NCI-H128 (cell line): ENCODE measurements around the gene PAM.

Source experiments
- DNase-seq: peaks from one replicate; lab custom pipeline; 2025; ENCODE audit not compliant: unreplicated experiment; lab: John Stamatoyannopoulos, UW

The PAM gene

DNA sequence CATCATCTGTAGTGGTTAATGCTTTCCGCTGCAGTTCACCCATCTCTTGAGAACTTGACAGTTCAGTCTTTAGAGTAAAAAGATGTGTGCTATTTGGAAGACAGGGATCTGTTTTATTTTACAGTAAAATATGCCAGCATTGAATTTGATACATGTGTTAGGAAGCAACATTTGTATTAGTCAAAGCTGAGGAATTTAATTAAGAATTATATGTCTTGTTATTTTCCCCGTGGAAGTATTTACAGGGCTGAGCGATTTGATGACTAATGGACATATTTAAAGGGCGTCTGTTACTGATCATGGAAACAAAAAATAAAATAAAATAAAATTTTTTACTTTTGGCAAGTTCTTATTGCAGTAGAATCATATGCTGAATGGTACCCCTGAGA is 101.3 kb downstream of the PAM start:
- no peak for DNase-seq

DNA sequence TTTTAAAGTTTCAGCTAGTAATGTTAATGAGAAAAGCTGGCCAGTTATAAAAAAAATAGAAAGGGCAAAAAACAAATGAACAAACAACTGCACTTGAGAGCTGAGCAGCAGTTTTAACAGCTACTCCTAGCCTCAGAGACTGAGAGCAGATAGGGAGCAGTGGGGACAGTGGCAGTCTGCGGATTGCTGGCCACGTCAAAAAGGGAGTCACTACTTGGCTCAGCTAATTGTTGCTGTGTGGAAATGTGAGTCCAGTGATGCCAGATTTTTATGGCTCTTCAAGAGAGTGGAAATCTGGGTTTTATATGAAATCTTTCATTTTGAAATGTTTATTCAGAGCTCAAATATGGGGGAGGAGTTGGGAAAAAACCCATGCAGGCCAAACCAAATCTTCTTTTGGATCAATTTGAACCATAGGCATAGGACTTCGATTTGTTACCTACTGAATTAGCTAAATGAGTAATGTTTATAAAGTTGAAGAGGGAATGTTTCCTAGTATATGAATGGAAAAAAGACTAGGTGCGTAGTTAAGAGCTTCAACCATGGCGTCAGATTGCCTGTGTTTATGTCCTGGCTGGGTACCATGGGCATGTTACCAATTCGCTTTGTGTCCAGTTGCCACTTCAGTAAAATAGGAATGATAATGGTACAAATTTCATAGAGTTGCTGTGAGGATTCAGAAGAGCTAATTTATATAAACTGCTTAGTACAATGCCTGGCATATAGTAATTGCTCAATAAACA is 102.1 kb downstream of the PAM start:
- DNase-seq: no peak

DNA sequence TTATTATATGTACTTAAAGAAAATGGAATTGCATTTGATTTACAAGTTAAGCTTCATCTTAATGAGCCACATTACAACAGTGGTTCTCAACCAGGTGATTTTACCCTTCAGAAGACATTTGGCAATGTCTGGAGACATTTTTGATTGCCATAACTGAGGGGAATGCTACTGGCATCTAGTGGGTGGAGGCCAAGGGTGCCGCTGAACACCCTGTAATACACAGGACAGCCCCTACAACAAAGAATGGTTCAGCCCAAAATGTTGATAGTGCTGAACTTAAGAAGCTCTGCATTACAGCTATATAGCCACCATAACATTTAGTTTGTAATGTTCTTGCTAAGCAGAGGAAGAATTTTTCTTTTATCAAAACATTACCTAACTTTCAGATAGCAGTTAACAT is 103.1 kb downstream of the PAM start:
- DNase-seq: no peak

DNA sequence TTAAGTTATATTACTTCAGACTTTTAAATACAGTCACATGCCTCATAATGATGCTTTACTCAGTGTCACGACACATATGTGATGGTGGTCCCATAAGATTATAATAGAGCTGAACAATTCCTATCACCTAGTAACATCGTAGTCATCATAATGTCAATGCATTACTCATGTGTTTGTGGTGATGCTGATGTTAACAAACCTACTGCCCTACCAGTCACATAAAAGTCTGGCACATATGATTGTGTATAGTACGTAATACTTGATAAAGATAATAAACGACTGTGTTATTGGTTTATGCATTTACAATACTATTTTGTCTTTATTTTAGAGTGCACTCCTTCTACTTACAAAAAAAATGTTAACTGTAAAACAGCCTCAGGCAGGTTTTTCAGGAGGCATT is 103.7 kb downstream of the PAM start:
- no peak for DNase-seq

DNA sequence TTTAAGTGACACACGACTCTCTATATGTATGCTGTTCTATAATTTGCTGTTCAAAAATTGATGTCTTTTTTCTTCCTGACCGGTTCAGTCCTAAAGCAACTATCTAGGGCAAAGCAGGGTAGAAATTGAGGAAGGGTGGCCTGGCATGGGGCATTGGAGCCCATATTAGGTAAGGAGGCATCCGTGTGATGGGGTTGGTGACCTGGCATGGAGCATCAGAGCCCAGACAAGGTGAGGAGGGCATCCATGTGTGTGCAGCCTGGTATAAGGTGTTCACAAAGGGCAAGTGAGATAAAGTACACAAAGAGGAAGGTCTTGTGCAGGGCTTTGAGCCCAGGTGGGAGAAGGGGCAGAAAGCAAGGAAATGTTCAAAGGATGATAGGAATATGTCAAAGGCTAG is 104.9 kb downstream of the PAM start:
- DNase-seq: no peak

DNA sequence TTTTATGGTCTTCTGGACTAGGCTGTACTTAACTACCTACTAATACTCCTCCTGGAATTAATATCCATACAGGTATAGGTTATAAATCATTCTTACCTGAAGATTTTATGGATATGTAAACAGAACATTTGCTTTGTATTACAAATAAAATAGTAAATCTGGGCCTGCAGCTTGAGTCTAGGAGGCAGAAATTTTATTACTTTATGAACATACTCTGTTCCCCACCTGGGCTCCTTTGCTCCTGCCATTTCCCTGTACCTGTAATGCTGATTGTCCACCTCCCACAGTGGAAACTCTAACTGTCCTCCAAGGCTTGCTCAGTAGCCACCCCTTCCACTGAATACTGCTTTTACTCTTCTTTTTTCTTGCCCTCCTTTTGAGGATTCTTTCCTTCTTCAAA is 108.0 kb downstream of the PAM start:
- DNase-seq: no peak

DNA sequence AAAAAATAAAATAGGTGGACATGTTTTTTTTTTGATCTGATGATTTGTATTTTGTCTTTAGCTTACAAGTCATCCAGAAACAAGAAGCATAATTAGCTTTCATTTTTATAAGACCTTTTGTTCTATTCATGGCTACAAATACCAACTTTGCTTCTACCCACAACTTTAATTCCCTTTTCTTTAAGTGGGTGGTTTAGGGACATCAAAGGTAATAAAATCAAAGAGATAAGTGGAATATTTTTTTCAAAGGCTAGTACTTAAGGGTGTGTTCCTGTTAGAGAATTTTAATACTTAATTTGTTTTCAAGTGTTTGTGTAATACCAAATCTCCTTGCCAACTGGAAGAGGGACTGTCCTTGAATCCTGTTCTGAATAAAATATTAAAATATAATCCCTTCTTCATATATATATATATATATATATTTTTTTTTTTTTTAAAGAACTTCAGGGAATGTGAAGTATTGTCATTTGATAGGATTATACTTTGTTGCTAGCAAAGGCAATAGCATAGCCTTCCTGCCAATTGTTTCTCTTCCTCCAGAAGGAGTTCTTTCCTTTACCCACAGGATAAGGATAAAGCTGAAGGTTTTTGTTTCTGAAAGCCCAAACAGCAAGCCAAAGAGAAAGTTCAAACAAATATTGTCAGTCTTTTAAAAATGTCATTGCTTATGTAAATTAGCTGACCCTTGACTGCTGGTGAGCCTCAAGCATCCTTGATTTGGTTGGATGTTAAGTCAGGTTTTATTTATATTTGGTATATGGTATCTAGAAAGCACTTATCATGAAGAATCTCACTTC is 108.9 kb downstream of the PAM start:
- no peak for DNase-seq

DNA sequence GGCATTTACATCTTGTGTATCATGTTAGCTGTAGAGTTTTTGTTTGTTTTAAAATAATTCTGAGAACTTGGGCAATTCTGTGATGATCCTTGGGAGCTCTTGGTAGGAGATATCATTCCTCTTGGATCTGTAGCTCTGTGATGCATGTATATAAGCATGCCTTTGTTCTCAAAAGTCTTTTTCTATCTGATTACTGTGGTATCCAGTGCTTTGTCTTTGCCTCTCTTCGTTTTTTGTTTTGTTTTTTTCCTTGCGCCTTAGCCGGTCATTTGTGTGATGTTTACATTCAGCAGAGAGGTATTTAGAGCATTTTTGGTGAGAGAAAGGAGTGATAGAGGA is 110.0 kb downstream of the PAM start:
- no peak for DNase-seq

DNA sequence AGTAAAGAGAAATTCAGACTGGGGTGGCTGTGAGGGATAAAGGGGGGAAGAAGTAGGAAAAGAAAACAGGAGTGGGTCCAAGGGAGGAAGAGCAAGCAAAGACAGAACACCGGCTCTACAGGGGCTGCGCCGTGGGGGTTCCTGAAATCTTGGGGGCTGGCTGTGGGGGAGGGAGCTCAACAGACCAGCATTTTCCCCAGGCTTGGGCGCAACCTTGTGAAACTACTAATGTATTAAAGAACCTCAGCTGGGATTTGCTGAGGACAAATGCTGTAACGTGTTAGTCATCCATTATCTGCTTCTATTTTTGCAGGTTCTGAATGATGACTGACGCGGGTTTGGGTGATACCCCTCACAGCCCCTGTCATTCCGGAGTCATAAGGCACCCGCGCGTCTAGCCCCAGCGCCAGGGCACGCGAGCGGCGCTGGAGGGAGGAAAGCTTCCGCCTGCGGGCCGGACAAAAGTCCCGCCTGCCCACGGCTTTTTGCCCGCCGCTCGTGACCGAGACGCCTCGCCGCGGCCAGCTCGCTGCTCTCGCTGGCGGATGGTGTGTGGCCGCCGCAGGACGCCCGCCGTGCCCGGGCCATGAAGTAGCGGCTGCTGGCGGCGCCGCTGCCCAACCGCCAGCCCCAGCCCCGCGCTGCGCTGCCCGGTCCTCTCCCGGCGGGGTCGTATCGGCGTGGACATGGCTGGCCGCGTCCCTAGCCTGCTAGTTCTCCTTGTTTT is 110.6 kb downstream of the PAM start:
- no peak for DNase-seq

DNA sequence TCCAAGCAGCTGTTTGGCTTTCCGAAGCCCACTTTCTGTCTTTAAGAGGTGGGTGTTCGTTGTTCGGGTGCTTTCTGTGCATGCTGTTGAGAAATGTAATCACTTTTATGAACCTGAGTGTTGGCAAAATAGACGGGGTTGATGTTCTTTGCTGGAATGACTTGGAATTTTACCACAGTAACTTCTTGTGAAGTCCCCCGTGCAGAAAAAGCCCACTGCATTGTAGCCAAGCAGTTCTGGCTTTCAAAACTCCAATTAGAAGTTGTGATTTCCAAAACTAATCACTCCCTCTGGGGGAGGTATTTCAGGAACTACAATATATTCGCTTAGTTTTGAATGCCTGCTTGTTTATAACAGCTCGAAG is 111.1 kb downstream of the PAM start:
- no peak for DNase-seq

DNA sequence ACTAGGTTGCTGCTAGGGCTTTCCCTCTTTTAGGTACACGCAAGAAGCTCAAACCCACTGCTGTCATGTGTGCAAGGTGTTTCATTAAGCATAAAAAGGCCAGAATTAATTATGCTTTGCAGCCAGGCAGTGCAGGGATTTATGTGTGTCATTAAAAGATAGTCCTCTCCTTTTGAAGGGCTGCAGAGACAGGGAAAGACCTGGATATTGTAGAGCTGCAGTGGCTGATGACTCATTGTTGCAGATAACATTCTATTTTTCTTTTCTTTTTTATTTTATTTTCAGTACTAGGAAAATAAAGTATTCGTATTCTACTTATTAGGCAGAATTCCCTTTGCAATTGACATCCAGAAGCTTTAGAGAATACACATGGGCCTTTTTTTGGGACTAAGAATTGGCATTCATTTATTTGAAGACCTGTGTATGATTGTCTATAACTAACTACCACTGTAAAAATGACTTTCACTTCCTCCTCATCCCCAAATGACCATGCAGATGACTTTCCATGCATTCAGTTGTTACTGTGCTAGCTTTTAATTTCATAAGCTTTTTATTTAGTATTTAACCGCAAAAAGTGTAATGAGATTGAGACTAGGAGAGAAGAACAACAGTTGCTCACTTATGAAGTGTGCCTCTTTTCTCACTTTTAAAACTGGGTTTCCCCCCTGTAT is 113.0 kb downstream of the PAM start:
- DNase-seq: no peak

DNA sequence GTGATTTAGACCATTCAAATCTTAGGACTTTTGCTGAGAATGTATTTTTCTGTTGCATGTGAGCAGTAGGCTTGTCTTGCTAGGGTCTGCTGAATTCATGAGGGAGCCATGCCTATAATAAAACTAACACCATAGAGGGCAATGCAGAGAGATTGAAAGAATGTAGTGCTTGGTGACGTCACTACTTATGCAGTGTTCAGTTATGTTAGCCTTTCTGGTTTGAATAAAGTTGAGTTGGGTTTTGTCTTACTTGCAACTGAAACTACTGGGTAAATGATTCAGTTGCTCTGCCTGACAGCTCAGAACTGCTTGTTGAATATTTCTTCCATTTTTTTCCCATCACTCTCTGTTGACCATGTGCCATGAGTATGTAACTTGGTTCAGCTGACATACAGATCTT is 114.1 kb downstream of the PAM start:
- DNase-seq: no peak

DNA sequence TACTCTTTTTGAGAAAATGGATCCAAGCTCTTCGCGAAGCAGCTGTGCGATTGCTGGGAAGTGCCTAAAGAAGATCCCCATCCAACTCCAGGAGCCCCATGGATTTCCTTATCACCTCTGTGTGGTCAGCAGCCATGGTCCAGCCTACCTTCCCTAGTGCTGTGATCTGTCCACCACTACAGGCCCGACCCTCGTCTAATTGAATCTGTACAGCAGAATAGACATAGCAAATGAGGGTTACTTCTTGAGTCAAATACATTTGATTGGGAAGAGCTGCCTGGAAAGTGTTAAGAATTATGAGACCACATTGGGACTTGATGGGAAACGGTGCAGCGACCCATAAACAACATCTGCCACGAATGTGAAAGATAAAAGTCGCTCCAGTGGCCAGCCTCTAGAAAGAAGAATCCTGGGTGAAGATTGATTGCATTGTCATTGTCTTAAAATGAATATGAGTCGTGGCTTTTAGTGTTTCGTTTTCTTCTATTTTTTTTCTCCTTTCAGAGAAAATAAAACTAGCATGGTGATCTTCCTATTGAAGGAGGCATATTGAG is 118.4 kb downstream of the PAM start:
- DNase-seq: no peak

DNA sequence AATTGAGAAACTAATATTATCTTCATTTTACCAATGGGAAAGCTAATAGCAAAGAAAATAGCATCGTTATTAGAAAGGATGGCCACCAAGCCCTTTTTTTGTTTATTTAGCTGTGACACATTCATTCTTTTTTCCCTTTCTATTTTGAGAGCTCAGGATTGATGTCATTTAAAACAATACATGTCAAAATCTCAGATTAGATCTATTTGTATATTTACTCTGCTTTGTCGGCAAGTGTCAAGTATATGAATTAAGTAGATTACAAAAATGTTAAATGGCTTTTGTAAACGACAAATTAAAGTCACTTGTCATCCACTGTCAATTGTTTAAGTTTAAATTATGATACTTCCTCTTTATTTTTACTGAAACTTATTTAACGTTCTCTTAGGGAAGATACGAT is 118.9 kb downstream of the PAM start:
- DNase-seq: no peak

DNA sequence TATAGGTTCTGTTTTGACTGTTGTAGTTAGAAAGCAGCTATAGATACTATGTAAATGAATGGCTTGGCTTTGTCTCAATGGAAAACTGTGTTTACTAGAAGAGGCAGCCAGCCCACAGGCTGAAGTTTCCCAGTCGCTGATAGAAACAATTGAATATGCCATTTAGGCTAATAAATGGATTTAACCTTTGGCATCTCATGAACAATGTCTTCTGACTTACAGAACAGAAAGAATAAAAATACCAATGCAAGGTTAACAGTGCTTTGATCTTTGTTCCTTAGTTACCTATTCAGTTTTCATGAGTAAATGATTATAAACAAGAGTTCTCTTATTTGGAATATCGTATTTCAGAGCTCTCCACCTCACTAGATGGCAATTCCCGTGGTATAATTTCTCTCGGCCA is 120.6 kb downstream of the PAM start:
- DNase-seq: no peak

DNA sequence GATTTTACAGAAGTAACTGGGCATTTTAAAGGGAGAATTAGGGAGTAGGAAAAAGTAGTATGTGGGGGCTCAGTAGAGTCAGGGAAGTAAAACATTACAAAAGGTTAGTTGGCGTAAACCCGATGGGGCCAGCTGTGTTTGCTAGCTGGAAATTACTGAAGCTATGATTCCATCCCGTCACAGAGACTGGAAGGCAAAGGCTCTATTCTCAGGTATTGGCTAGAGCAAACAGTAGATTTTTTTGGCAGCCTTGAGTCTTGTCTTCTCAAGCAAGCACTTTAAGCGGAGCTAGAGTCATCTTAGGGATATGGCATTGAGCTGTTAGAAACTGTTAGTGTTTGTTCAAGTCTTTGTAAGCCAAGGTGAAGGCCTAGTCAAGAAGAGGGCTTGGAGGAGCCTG is 121.5 kb downstream of the PAM start:
- no peak for DNase-seq

DNA sequence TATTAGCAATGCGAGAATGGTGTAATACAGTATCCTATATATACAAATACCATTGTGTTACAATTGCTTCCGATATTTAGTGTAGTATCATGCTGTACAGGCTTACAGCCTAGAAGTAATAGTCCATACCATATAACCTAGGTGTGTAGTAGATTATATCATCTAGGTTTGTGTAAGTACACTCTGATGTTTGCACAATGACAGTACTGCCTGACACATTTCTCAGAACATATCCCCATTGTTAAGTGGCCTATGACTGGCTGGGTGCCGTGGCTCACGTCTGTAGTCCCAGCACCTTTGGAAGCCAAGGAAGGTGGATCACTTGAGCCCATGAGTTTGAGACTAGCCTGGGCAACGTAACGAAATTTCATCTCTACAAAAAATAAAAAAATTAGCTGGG is 124.6 kb downstream of the PAM start:
- no peak for DNase-seq

DNA sequence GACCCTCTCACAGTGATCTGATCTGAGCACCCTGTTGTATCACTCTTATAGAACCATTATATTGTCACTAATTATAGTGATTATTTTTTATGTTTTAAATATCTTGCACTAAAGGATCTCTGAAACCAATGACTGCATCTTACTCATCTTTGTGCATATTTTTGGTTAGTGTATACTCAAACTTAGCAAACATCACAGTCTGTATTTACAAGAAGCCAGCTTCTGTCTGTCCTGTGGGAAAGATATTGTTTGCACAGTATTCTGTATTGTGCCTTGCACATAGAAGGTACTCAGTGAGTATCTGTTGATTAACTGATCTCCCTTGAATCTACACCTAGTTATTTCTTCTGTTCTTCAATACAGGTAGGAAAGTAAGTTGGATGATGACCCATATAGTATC is 131.5 kb downstream of the PAM start:
- DNase-seq: no peak

DNA sequence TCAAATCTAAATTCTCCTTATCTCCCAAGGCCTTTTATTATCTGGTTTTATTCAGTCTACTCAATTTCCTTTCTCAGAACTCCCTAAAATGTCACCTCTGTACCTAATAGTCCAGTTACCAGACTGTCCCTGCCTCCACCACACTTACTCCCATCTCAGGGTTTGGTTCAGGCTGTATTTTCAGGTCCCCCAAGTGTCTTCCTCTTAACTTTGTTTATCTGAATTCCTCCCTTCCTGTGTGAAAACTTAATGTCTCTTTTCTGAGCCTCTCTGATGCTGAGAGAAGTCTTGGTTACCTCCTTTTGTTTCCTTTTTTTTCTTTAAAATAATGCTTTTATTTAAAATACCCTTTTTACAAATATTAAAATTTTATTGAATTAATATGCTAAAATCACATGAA is 133.4 kb downstream of the PAM start:
- no peak for DNase-seq

DNA sequence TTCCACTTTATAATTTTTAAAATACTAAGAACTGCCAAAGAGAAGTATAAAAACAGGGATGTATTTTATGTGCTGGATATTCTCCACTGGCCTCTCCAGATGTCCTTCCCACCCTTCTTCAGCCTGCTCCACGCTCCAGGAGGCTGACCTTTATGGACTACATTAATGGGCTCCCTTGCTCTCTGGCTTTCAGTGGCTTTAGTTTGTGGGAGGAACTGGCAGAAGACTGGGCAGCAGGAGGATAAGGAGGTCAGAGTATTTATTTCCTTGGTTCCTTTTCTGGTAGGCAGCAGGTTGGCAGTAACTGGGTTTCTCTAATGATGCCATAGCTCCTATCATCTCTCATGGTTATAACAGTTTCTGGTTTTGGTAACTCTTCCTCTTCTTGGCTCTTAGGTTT is 133.9 kb downstream of the PAM start:
- DNase-seq: no peak

DNA sequence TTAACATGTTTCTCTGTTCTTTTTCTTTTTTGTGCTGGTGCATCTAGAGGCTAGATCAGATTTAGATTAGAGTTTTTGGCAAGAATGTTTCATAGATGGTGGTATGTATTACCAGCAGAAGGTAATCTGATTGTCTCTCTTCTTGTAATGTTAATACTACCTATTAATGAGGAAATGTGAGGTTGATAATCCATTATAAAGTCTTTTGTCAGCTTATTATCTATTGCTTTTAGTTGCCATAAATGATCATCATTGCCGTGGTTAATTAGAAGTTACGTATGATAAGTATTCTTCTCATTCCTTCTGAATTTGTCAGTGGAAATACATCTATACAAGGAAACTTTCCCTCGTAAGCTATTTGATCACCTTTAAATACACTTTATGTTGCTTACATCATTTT is 135.0 kb downstream of the PAM start:
- no peak for DNase-seq

DNA sequence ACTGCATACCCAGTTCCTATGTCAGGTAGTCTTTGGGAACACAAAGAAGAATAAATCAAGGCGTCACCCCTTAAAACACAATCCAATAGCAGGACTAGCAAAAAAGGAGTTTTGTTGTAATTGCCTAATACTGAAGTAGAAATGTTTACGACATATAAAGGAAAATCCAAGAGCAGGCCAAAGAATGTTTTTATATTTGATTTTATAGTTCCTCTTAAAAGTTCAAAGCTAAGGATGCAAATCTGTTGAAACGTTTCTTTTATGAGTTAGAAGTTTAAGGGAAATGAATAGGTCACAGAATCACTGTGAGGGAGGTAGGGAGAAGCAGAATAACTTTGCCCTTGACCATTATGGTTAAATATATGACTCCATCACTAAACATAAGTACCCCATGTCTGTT is 136.1 kb downstream of the PAM start:
- no peak for DNase-seq
